ENCODE results near the gene DSCAM. TPM values are rescaled to one million over a fixed set of nuclear protein-coding genes. Genes with fewer than 3 reads are reported as not detected.

Gene DSCAM
- total RNA-seq, 1 donor from 2014 or later: 0.21 TPM

DNA sequence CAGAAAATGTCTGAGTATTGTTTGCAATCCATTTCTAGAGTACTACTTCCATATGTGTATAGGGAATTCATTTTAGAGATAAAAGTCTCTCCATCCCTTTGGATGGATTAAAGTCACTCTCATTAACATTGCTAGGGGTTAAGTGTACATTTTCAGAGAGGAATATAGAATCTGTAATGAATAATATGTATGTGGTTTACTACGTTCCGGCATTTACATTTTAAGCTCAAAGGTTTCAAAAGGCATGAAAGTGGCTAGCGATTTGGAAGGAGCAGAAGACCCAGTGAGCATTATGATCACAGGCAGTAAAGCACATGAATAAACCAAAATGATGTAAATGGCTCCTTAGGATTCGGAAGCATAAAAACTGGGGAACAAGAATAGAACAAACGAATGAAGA lies 123.0 kb downstream of the DSCAM start:
- no peak for DNase-seq (ENCODE audit: low spot score)
- Mint-ChIP-seq H3K36me3 (ENCODE audit: low read depth, unreplicated experiment) (peaks cover 4% of the 10 kb centered on the region), H3K27me3 (ENCODE audit: unreplicated experiment) (no peaks in the 10 kb centered on the region), H3K4me1 (ENCODE audit: unreplicated experiment) (no peaks in the 10 kb centered on the region), H3K4me3 (ENCODE audit: unreplicated experiment) (no peak overlapping the region), H3K9me3 (ENCODE audit: unreplicated experiment) (peaks cover 15% of the 10 kb centered on the region), H3K27ac (ENCODE audit: unreplicated experiment) (no peak overlapping the region)
- TF ChIP-seq, protein P1, sequence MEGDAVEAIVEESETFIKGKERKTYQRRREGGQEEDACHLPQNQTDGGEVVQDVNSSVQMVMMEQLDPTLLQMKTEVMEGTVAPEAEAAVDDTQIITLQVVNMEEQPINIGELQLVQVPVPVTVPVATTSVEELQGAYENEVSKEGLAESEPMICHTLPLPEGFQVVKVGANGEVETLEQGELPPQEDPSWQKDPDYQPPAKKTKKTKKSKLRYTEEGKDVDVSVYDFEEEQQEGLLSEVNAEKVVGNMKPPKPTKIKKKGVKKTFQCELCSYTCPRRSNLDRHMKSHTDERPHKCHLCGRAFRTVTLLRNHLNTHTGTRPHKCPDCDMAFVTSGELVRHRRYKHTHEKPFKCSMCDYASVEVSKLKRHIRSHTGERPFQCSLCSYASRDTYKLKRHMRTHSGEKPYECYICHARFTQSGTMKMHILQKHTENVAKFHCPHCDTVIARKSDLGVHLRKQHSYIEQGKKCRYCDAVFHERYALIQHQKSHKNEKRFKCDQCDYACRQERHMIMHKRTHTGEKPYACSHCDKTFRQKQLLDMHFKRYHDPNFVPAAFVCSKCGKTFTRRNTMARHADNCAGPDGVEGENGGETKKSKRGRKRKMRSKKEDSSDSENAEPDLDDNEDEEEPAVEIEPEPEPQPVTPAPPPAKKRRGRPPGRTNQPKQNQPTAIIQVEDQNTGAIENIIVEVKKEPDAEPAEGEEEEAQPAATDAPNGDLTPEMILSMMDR (IDR thresholded peaks at IDR 0.05; ENCODE audit: unreplicated experiment): no peak

DNA sequence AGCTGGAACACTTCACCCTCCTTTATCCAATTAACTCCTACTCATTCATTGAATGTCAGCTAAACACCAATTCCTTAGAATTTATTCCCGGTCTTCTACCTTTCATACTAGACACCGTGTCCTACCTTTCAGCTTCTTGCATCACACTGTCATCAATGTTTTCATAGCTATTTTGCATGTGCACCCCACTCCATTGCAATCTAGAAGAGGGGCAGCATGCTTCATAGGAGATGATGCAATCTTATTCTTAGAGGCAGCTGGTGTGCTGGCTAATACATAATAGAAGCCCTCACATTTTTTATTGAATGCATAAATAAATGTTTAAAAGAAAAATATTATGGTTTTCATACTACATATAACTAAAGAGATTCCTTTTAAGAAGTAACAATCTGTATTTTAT lies 123.6 kb downstream of the DSCAM start:
- Mint-ChIP-seq H3K4me3 (ENCODE audit: unreplicated experiment) (no peak overlapping the region), H3K9me3 (ENCODE audit: unreplicated experiment) (peaks cover 16% of the 10 kb centered on the region), H3K36me3 (ENCODE audit: low read depth, unreplicated experiment) (peaks cover 4% of the 10 kb centered on the region), H3K27me3 (ENCODE audit: unreplicated experiment) (no peaks in the 10 kb centered on the region), H3K27ac (ENCODE audit: unreplicated experiment) (no peak overlapping the region), H3K4me1 (ENCODE audit: unreplicated experiment) (no peaks in the 10 kb centered on the region)
- TF ChIP-seq, protein P1 (IDR thresholded peaks at IDR 0.05; ENCODE audit: unreplicated experiment): no peak
- DNase-seq (ENCODE audit: low spot score): no peak

DNA sequence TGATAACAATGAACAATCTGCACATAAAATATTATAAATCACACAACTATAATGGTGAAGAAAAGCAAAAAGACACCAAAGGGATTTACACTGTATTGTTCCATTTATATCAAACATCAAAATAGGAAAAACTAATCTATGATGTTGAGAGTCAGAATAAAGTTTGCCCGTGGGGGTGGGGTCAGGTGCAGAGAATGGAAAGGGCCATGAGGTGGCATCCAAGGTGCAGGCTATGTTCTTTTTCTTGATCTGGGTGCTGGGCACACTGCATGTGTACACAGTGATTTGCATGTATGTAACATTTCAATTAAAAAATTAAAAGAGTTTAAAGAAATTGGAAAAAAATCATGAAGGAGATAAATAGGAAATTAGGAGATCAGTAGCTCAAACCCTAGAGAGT lies 127.3 kb downstream of the DSCAM start:
- no peaks in the 10 kb centered on the region for H3K4me1 Mint-ChIP-seq (ENCODE audit: unreplicated experiment)
- peaks cover 18% of the 10 kb centered on the region for H3K9me3 Mint-ChIP-seq (ENCODE audit: unreplicated experiment)
- H3K27me3 Mint-ChIP-seq (ENCODE audit: unreplicated experiment): no peaks in the 10 kb centered on the region
- no peak overlapping the region for H3K27ac Mint-ChIP-seq (ENCODE audit: unreplicated experiment)
- TF ChIP-seq, protein P1 (IDR thresholded peaks at IDR 0.05; ENCODE audit: unreplicated experiment): no peak
- no peak overlapping the region for H3K4me3 Mint-ChIP-seq (ENCODE audit: unreplicated experiment)
- no peaks in the 10 kb centered on the region for H3K36me3 Mint-ChIP-seq (ENCODE audit: low read depth, unreplicated experiment)
- no peak for DNase-seq (ENCODE audit: low spot score)

DNA sequence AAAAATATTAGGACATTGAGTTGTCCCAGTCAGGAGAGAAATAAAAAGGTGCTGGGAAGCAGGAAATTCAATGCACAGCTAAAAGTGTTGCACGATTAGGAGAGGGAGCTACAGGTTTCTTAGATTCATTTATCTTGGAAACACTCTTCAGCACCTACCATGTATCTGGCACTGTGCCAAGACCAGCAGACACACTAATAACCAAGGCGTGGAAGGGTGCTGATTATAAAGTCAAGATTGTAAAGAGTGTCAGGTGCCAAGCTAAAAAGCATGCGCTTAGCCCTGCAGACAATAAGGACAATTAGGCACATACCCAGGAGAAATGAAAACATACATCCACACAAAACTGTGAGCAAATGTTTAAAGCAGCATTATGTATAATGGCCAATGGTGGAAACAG lies 129.9 kb downstream of the DSCAM start:
- Mint-ChIP-seq H3K27me3 (ENCODE audit: unreplicated experiment) (no peaks in the 10 kb centered on the region), H3K4me3 (ENCODE audit: unreplicated experiment) (no peak overlapping the region), H3K9me3 (ENCODE audit: unreplicated experiment) (peaks cover 32% of the 10 kb centered on the region), H3K27ac (ENCODE audit: unreplicated experiment) (no peak overlapping the region), H3K36me3 (ENCODE audit: low read depth, unreplicated experiment) (peaks cover 8% of the 10 kb centered on the region), H3K4me1 (ENCODE audit: unreplicated experiment) (no peaks in the 10 kb centered on the region)
- TF ChIP-seq, protein P1 (IDR thresholded peaks at IDR 0.05; ENCODE audit: unreplicated experiment): no peak
- DNase-seq (ENCODE audit: low spot score): no peak

DNA sequence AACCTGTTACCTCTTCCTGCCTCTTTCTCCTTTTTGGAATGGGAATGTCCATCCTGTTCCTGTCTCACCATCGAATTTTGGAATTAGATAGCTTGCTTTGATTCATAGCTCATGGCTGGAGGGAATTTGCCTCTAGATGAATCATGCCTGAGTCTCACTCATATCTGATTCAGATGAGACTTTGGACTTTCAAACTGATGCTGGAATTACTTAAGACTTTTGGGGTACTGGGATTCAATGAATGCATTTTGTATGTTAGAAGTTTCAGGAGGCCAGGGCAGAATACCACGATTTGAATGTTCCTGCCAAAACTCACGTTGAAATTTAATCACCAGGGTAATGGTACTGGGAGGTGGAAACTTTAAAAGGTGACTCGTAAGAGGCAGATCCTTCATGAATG lies 132.4 kb downstream of the DSCAM start:
- no peak overlapping the region for H3K27ac Mint-ChIP-seq (ENCODE audit: unreplicated experiment)
- DNase-seq (ENCODE audit: low spot score): no peak
- H3K9me3 Mint-ChIP-seq (ENCODE audit: unreplicated experiment): peaks cover 28% of the 10 kb centered on the region
- H3K4me1 Mint-ChIP-seq (ENCODE audit: unreplicated experiment): no peaks in the 10 kb centered on the region
- no peak overlapping the region for H3K4me3 Mint-ChIP-seq (ENCODE audit: unreplicated experiment)
- TF ChIP-seq, protein P1 (IDR thresholded peaks at IDR 0.05; ENCODE audit: unreplicated experiment): no peak
- H3K36me3 Mint-ChIP-seq (ENCODE audit: low read depth, unreplicated experiment): peaks cover 8% of the 10 kb centered on the region
- H3K27me3 Mint-ChIP-seq (ENCODE audit: unreplicated experiment): no peaks in the 10 kb centered on the region

All from endothelial cell (in vitro differentiated cells).